ENCODE results near the gene TRIM2.

TRIM2 gene

DNA sequence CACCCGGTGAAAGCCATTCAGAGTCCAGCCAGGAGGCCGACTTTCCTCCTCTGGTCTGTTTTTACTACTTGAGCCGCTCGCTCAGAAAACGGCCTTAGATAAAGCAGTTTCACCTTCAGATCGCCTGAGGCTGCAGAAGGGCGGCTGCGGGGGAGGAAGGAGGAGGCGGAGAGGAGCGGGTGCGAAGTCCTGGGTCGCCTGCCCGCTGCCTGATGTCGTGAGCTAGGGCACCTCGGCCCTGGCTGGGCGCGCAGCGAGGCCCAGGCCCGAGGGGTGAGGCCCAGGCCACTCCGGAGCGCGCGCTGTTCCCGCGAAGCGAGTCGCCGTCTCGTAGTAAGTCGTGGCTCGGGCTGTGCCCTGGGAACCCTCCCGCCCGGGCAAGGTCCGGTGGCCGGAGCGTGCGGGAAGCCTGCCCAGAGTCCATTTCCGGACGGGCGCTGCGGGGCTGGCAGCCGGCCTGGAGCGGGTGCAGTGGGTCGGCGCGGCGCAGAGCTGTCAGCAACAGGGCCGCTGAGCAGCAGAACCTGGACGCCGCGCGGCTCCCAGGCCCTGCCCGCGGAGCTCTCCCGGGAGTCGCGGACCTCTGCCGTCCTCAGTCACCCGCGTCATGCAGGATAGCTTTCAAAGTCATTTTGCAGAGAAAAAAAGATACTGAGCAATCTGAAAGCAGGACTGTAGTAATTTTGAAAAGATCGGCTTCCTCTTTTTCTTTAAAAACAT is 18.6 kb downstream of the TRIM2 start:
- DNase-seq (ENCODE audit: low spot score) = peak; percentile 34

DNA sequence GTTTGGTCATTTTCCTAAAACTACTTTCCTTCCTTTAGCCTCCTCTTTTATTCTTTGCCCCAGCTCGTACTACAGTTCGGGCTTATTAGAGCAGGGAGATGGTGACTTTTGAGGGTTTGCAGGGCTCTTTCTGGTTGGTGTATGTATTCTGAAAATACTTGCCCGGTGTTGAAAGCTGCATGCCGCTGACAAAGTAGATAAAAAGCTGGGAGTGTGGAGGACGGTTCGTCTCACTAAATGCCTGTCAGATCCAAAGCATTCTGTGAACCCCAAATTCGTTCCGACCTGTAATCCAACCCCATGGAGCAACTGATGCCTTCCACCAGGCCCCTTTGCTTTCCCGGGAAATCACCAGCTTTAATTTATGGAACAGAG is 19.2 kb downstream of the TRIM2 start:
- DNase-seq (ENCODE audit: low spot score) = no peak

DNA sequence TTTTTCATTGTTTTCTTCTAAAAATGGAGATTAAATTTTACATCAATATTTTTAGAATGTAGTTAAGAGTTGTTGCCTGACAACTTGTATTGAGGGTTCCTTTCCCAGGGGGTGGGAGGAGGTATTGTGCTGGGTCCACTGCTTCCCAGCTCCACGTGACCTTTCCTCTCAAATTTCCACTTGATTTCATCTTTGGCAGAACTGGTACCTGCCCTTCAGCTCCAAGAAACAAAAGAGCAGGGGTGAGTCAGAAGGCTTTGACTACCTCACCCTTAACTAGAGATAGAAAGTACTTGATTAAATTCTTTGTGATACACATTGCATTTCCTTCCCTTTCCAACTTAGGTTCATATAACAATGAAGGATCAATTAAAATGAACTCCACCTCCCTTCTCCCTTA is 19.7 kb downstream of the TRIM2 start:
- no peak for DNase-seq (ENCODE audit: low spot score)

DNA sequence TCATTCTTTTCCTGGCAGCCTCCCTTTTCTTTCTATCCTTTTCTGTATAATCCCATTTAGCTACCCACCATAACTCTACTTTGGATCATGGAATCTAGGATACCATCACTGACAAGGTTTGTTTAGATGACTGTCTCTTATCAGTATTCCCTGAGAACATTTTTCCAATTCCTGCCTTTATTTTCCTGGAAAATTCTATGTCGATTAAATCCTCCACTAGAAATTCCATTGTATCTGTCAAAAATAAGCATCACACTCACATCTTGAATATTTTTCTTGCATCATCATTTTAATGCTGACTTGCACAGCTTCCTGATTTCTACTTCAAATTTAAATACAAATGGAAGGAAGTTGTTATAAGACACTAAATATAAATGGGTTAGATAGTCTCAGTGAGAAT is 20.2 kb downstream of the TRIM2 start:
- no peak for DNase-seq (ENCODE audit: low spot score)

DNA sequence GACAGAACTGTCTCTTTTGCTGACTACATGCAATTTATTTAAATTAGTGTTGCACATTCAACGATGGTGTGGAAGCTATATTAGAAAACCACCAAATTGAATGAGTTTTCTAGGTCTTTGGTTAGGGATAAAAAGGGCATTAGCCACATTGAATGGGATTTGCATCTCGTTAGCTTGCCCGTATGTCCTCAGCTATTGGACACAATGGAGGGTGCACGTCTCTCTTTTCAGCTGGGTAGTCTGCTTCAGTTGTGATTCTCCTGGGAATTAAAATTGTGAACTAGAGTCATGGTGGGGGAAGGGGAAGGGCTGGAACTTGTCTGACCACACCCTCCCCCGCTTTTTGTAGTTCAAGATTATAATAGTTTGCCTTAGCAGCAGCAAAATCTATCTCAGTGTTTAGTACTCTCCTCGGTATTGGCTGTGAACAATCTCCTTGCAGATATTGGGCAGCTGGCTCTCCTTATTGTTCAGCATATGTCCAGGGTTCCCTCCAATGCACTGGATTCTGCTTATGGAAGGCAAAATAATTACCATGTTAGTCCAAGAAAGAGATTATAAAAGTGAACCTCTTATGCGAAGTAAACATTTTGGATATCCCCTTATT is 23.3 kb downstream of the TRIM2 start:
- DNase-seq (ENCODE audit: low spot score) = no peak

DNA sequence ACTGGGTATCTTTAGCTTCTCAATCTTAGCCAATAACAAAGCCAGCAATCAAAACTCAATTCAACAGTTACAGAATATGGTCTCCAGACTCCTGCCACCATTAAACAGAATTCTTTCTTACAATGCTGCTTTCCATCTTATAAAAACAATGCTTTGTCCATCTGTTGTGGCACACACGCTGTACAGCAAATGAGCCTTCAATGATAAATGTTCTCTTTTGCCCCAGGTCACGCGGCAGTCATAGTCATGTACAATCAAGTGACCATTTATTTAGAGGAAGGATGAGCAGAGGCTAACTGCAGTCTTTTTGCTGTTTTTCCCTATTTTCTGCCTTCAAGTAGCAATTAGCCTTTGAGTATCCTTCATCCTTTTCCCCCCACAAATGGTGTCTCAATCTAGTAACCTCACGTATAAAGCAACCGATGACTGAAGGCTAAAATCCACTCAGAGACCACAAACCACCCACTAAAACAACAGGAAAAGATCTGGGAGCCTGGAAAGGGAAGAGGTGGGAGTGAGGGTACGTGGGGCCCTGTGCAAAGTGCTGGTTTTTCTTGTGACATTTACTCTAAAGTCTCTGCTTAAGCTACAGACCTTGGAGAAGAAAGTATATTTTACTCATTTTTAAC is 24.4 kb downstream of the TRIM2 start:
- DNase-seq (ENCODE audit: low spot score) = no peak

DNA sequence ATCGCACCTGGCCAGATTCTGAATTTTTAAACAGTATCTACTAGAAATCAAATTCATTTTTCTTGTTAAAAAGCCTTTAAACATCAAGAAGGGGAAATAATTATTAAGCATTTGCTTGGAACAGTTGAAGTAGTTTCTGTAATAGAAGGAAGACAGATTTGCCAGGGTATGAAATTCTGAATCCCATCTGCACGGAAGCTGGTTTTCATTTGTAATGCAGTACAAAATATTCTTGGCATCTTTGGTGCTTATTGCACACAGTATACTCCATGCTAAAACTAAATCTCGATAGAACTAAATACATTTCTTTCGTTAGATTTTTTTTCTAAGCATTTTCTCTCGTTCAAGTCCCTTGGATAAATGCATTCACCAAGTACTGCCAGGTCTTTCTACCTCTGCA is 25.3 kb downstream of the TRIM2 start:
- no peak for DNase-seq (ENCODE audit: low spot score)

DNA sequence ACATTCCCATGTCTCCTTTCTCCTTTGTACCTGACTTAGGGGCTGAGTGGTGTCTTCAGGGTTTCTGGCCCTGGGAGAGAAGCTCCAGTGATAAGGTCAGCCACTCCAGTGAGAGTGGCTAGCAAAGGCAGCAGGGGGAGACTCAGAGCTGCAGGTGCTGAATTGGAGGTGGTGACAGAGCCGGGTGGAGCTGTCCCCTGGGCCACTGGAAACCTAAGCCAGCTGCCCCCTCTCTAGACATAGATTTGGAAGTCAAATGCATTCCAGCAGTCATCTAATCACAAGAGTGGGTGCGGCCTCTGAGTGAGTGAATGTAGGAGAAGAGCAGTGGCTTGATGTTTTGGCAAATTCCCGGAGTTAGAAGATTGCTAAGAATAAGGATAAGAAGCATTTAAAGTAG is 28.5 kb downstream of the TRIM2 start:
- DNase-seq (ENCODE audit: low spot score) = peak; percentile 72

DNA sequence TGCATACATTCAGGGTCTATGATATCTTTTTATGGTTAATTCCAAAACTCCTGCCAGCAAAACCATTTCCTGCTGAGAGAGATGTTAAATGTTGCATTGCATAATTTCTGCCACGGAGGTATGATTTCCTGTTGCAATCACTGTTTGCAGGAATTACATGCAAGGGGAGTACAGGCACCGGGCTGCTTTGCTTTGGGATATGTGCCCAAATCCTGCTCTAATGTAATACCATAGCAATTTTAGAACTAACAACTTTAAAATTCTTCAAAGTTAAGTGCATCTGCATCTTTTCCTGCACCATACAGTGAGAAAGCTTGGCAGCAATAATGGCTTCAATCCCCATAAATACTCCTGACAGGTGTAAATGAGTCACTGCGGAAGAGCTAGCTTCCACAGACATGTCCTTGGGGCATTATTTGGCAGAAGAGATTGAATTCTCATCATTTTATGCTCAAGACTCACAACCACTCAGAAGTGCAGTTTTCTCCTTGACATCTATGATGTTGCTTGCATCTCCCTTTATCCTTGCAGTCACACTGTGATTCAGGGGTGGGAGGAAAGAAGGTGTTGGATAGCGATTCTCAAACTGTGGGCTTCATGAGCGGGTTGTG is 29.6 kb downstream of the TRIM2 start:
- peak; percentile 44 for DNase-seq (ENCODE audit: low spot score)

DNA sequence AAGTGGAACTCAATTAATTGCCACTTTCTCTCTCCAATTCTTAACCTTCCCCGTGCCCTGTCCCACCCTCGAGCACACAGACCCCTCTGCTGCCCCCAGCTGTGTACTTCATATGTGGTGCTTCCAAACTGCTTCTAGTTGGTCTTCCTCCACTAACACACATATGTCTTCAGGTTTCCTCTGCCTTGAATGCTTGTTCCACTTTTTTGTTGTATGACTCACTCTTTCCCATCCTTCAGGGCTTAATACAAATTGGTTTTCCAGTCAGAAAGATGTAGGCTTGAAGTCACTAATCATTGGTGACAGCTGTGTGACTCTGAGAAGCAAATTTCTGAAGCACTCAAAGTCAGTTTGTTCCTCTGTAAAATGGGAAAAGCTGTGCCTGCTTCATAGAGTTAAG is 30.6 kb downstream of the TRIM2 start:
- no peak for DNase-seq (ENCODE audit: low spot score)

DNA sequence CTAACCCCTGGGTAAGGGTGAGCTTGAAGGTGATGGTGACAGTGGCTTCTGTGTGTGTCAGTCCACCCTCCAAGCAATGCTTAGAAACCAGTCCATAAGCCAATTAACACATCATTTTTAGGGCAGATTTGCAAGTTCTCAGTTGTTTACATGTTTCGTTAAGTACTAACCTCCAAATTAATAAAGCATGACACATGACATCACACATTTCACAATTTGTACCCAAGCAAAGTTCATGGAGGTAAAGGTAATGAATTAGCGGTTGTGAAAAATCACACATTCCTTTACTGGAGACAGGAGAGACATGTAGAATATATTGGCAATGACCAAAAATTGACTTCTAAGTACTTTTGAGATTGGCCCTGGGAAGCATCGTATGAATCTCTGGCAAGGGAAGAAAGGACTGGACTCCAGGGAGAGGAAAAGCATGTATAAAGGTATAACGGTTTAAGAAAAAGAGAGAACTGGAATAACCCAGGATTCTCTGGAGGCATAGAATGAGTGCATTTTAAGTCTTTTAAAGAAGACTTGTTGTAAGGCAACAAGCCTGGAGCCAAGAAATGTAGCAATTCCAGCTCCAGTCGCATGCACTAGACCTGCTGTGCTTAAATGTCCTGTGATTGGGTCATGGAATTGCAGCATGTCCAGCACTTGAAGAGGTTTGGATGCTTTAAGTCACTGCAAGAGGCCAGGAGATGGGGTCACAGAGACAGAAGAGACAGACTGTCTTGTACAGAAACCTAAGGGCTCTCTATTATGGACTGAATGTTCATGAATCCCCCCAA is 34.1 kb downstream of the TRIM2 start:
- no peak for DNase-seq (ENCODE audit: low spot score)

DNA sequence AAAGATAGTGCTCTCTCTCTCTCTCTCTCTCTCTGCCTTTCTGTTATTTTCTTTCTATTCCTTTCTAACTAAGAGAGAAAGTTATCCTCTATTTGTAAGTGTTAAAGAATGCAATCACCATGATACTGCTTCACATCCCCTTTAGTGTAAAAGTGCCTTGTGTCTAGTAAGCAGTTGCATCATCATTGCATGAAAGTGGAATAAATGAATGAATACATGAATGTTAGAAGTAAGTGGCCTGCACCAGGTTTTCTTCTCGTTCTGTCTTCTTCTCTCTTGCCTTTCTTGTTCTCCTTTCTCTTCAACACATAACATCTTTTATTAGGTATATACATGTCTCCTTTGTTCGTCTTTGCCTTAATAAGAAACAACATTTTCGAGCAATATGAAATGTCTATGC is 35.2 kb downstream of the TRIM2 start:
- DNase-seq (ENCODE audit: low spot score) = no peak

DNA sequence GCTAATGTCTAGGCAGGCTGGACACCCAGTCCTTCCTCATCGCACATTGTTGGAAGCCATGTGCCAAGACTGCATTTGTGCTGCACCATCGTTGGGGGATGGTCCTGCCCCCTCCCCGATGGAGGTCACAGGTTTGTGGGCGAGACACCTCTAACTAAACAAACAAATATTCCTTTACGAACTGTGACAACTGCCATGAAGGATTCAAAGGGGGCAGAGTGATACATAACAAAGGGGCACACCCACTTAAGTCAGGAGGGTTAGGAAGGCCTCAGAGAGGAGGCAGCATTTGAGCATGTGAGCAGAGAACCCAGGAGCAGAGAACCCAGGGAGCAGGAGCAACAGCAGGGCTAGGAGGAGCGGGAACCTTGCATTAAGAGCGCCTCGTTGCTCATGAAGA is 37.1 kb downstream of the TRIM2 start:
- no peak for DNase-seq (ENCODE audit: low spot score)

DNA sequence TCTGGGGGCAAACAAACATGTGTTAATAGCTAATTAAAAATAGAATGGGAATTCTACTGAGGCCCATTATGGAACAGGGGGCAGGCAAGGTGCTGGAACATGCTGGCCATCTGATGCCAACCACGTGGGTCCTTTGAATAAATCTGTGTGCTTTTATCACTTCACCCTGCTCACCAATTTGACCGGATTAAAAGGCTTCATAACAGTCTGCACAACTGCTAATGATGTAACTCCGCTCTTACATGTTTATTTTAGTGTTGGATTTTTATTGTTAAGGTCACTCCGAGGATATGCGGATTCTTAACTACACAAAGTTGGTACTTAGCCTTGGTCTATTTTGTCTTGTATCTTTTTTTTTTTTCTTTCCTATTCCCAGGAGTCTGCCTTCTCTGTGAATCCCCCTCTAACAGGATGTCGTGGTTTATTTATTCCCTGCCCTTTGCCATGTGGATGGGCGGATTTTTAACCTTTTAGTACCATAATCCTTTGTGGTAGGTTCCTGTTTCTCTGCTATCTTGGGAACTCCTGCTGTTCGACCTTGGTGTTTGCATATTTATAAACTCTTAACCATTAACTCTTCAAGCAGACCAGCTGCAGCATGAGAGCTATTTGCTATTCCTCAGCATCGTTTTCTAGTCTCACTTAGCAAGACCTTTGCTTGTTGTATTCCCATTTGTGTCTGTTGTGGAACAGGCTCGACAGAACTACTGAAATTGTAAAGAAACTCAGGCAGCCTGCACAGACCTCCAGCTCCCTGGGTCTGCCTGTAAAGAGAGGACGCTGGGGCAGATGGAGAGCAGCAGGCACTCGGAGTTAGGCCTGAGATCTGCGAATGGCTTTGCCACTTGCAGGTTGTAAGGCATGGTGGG is 38.0 kb downstream of the TRIM2 start:
- peak; percentile 53 for DNase-seq (ENCODE audit: low spot score)

DNA sequence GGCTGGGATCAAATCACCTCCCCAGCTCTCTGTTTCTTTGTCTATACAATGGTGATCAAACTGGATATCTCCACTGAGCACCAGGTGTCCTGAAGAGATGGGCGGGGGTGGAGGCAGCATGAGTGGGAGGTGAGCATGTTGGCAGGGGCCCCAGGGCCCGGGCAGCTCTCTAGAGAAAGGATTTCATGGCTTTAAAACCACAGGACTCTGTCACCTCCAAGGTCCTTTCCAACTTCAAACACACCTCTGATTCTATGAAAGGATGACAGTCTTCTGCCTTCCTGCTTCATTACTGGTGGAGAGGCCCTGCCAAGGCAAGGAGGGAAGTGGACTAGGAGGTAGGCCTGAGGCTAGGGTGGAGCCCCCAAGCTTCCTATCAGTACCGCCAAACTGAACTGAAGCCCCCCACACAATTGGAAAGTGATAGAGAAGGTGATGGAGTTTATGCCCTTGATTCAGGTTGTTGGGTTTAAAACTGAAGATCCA is 38.6 kb downstream of the TRIM2 start:
- no peak for DNase-seq (ENCODE audit: low spot score)

DNA sequence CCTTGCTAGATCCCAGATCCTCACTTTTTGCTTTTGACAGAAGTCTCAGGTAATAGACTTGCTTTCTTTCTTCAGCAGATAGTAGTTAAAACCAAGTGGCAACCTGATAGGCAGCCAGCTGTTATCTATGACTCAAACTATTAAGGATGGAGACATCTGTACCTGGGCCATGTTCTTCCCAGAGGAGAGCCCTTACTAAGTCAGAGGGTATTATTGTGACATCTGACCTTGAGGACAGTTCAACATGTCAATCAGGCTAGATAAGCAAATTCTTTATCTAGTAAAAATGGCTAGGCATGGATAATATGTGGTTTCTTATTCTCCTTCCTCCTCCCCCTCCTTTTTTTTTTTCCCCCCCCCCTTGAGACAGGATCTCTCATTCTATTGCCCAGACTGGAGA is 39.2 kb downstream of the TRIM2 start:
- no peak for DNase-seq (ENCODE audit: low spot score)

DNA sequence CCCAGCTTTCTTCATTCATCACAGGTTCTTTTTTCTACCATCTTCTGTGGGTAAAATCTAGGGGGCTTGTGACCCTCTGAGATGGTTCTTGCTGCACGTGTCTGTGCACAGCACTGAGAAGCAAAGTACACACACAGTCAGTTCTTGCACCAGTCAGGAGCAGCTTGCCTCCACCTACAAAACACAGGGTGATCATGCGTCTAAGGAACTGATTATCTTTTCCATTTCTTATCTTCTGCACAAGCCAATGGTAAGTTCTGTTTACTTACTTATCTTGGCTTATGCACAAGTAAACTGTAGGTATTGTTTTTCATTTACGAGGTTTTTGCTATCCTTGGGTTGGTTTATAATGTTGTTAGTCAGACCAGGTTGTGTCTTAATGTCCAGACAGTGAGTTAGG is 40.7 kb downstream of the TRIM2 start:
- no peak for DNase-seq (ENCODE audit: low spot score)

DNA sequence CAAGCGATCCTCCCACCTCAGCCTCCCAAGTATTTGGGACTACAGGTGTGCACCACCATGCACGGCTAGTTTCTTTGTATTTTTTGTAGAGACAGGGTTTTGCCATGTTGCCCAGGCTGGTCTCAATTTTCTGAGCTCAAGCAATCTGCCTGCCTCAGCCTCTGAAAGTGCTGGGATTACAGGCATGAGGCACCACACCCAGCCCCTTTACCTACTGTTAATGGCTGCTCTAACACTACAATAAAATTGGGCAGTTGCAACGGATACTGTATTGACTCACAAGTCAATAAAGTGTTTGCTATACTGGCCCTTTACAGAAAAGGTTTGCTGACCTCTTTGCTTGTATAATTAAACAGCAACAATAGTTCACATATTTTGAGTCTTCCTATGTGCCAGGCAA is 41.5 kb downstream of the TRIM2 start:
- no peak for DNase-seq (ENCODE audit: low spot score)

DNA sequence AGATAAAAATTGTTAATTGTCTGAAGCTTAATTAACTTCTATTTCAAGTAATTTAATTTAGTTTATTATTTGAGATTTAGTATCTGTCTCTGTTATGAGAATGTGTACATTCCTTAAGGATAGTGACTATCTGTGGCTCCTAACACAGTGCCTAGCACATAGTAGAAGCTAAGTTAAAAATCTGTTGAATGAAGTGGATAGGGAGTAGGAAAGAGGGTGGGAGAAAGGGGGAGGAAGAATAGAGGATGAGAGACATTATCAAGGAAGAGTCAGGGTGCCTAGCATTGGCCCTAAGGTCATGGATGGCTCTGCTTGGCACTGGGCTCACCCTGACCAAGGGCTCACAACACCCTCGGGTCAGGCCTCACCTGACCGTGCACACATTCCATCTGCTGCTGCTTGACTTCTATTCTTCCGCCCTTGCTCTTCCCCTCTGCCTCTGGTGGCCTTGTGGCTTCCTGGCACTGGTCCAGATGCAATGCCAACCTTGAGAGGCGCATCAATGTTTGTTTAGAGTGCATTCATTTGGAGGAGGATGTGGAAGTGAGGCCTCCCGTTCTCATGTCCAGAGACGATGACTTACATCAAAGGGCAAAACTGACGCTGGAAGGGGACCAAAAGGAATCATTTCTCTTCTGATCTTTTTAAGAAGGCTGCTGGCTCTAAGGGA is 42.3 kb downstream of the TRIM2 start:
- DNase-seq (ENCODE audit: low spot score) = no peak

DNA sequence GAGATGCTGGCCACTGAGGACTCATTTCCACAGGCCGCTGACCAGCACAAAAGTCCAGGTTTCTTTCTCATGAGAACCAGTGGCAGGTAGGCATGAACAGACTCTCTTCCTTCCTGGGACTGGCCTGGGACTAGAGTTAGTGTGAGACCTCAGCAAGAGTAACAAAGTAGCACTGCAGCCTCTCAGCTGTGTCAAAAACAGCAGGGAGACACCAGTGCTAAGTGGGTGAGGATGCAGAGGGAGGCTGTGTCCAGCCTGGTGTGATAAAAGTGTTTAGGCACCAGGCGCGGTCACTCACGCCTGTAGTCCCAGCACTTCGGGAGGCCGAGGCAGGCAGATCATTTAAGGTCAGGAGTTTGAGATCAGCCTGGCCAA is 42.9 kb downstream of the TRIM2 start:
- DNase-seq (ENCODE audit: low spot score) = no peak

DNA sequence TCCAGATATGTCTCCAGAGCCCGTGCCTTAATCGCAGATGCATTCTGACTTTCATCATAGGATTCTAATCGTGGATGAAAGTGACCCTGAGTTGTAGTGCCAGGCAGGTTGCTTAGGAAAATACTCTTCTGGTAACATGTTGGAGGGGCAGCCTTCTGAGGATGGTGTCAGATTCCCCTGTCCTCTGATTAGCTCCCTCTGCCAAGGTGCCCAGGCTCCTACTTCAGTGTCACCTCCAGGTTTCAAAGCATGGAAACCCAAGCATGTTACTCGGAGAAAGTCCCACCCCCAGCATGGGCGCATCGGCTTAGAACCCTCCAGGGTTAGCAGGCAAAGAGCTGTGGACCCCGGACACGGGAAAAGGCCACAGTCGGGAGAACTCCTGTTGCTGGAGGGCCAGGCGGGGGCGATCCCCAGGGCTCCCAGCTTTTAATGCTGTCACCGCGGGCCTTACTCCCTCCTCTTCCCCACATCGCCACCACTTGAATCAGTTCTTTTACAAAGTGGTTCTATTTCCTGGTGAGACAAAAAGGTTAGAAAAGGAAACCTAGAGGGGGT is 44.5 kb downstream of the TRIM2 start:
- DNase-seq (ENCODE audit: low spot score) = peak; percentile 40

Measured in HuH-7 (cell line).